GM15510 (cell line): ENCODE measurements around the gene GALNT1.

Source experiments
- POLR2A ChIP-seq: IDR thresholded peaks from 3 replicates; pipeline ENCODE4 v1.6.1; 2011; ENCODE audit warnings: borderline replicate concordance; ENCODE audit not compliant: insufficient read length; ENCODE audit errors: extremely low read depth

Gene GALNT1

GRCh38 chr18:35603008-35603407, 21.5 kb downstream of the GALNT1 start:
- TF ChIP-seq POLR2A: no peak

- no peak for TF ChIP-seq POLR2A
These were observed 22.0 kb downstream of the GALNT1 start for GRCh38 chr18:35603528-35603927.

- TF ChIP-seq POLR2A: no peak
These were observed 22.8 kb downstream of the GALNT1 start for GRCh38 chr18:35604369-35604768.

- no peak for TF ChIP-seq POLR2A
These were observed 24.3 kb downstream of the GALNT1 start for GRCh38 chr18:35605686-35606417.

- TF ChIP-seq POLR2A: no peak
These were observed 27.7 kb downstream of the GALNT1 start for GRCh38 chr18:35609236-35609635.

GRCh38 chr18:35610089-35610488, 28.5 kb downstream of the GALNT1 start:
- TF ChIP-seq POLR2A: no peak

GRCh38 chr18:35610724-35611123, 29.2 kb downstream of the GALNT1 start:
- no peak for TF ChIP-seq POLR2A

- TF ChIP-seq POLR2A: no peak
These were observed 30.0 kb downstream of the GALNT1 start for GRCh38 chr18:35611518-35611917.

- no peak for TF ChIP-seq POLR2A
These were observed 34.5 kb downstream of the GALNT1 start for GRCh38 chr18:35616074-35616473.

- TF ChIP-seq POLR2A: no peak
These were observed 35.3 kb downstream of the GALNT1 start for GRCh38 chr18:35616664-35617423.

GRCh38 chr18:35617865-35618264, 36.3 kb downstream of the GALNT1 start:
- no peak for TF ChIP-seq POLR2A

GRCh38 chr18:35618289-35618688, 36.7 kb downstream of the GALNT1 start:
- TF ChIP-seq POLR2A: no peak

GRCh38 chr18:35618696-35619095, 37.2 kb downstream of the GALNT1 start:
- TF ChIP-seq POLR2A: no peak

GRCh38 chr18:35619464-35619863, 37.9 kb downstream of the GALNT1 start:
- no peak for TF ChIP-seq POLR2A

GRCh38 chr18:35619941-35620340, 38.4 kb downstream of the GALNT1 start:
- no peak for TF ChIP-seq POLR2A

- TF ChIP-seq POLR2A: no peak
These were observed 39.2 kb downstream of the GALNT1 start for GRCh38 chr18:35620765-35621164.
